ENCODE results near the gene FGD3. TPM values are rescaled to one million over a fixed set of nuclear protein-coding genes. Genes with fewer than 3 reads are reported as not detected.

FGD3 gene
- total RNA-seq, 3 donors from 2014 or later (not counting 1 experiment from before 2014, with no cell fraction given) = 133 to 204 (median 193) TPM

- no peaks in the 10 kb centered on the region for H3K27me3 ChIP-seq (ENCODE audit: control insufficient read depth, insufficient read depth, low read length)
- H3K4me3 ChIP-seq (ENCODE audit: low read length) = peak overlapping the region; percentile 1
- Mint-ChIP-seq H3K4me1 (peaks cover 21% of the 10 kb centered on the region in 2 donors), H3K36me3 (no peaks in the 10 kb centered on the region), H3K9me3 (no peaks in the 10 kb centered on the region), H3K27ac (peak overlapping the region; percentile 77 to 84), H3K4me3 (peak overlapping the region; percentile 76), H3K27me3 (ENCODE audit: low read depth in 2 of 2) (no peaks in the 10 kb centered on the region)
- no peaks in the 10 kb centered on the region for H3K36me3 ChIP-seq (ENCODE audit: control insufficient read depth, insufficient read depth, low read length)
- no peaks in the 10 kb centered on the region for H3K9me3 ChIP-seq (ENCODE audit: control insufficient read depth, insufficient read depth, low read length)
- WGBS (ENCODE audit: insufficient coverage) = 29% methylated on average over 10 of the region's 10 CpGs
- ATAC-seq (peak; percentile 71 to 82 (median 77)), DNase-seq (peak in 1 of 2 donors; percentile 95)
- TF ChIP-seq CTCF (IDR thresholded peaks at IDR 0.05) = no peak
- peak overlapping the region; percentile 55 for H3K27ac ChIP-seq (ENCODE audit: low read length)
- intact Hi-C loops (cut with micrococcal nuclease) = loop anchor here (1.0 kb wide), 1 partner anchor 10 kb away; no protein-coding TSS in a partner anchor
- H3K4me1 ChIP-seq (ENCODE audit: control insufficient read depth, insufficient read depth, low read length) = peaks cover 40% of the 10 kb centered on the region
Measured at GRCh38 chr9:92954049-92954861, 6.9 kb downstream of the FGD3 start.

GRCh38 chr9:92954886-92955285, 7.6 kb downstream of the FGD3 start:
- Mint-ChIP-seq H3K36me3 (no peaks in the 10 kb centered on the region), H3K27ac (peak overlapping the region; percentile 77 to 84), H3K4me1 (peaks cover 25% of the 10 kb centered on the region in 2 donors), H3K4me3 (peak overlapping the region; percentile 76), H3K9me3 (no peaks in the 10 kb centered on the region), H3K27me3 (ENCODE audit: low read depth in 2 of 2) (no peaks in the 10 kb centered on the region)
- WGBS (ENCODE audit: insufficient coverage) = 91% methylated on average over 9 of the region's 9 CpGs
- intact Hi-C loops (cut with micrococcal nuclease) = loop anchor here (1.0 to 5.0 kb wide), 2 partner anchors 9 to 1217 kb away; no protein-coding TSS in a partner anchor
- ATAC-seq (no peak), DNase-seq (no peak)
- peaks cover 38% of the 10 kb centered on the region for H3K4me1 ChIP-seq (ENCODE audit: control insufficient read depth, insufficient read depth, low read length)
- no peak for TF ChIP-seq CTCF (IDR thresholded peaks at IDR 0.05)
- H3K36me3 ChIP-seq (ENCODE audit: control insufficient read depth, insufficient read depth, low read length) = no peaks in the 10 kb centered on the region
- no peaks in the 10 kb centered on the region for H3K27me3 ChIP-seq (ENCODE audit: control insufficient read depth, insufficient read depth, low read length)
- H3K4me3 ChIP-seq (ENCODE audit: low read length) = no peak overlapping the region
- no peaks in the 10 kb centered on the region for H3K9me3 ChIP-seq (ENCODE audit: control insufficient read depth, insufficient read depth, low read length)
- peak overlapping the region; percentile 55 for H3K27ac ChIP-seq (ENCODE audit: low read length)

GRCh38 chr9:92960561-92961290, 13.4 kb downstream of the FGD3 start:
- no peaks in the 10 kb centered on the region for H3K36me3 ChIP-seq (ENCODE audit: control insufficient read depth, insufficient read depth, low read length)
- H3K27me3 ChIP-seq (ENCODE audit: control insufficient read depth, insufficient read depth, low read length) = no peaks in the 10 kb centered on the region
- Mint-ChIP-seq H3K27ac (peak overlapping the region; percentile 86 to 87), H3K4me1 (peaks cover 50 to 58% of the 10 kb centered on the region in 2 donors), H3K36me3 (no peaks in the 10 kb centered on the region), H3K4me3 (no peak overlapping the region), H3K27me3 (ENCODE audit: low read depth in 2 of 2) (no peaks in the 10 kb centered on the region), H3K9me3 (no peaks in the 10 kb centered on the region)
- WGBS (ENCODE audit: insufficient coverage) = 94% methylated on average over 3 of the region's 3 CpGs
- peaks cover 60% of the 10 kb centered on the region for H3K4me1 ChIP-seq (ENCODE audit: control insufficient read depth, insufficient read depth, low read length)
- DNase-seq (no peak), ATAC-seq (no peak)
- H3K9me3 ChIP-seq (ENCODE audit: control insufficient read depth, insufficient read depth, low read length) = peaks cover 8% of the 10 kb centered on the region
- intact Hi-C loops (cut with micrococcal nuclease) = loop anchor here (5.0 kb wide), 1 partner anchor 277 kb away; no protein-coding TSS in a partner anchor
- TF ChIP-seq CTCF (IDR thresholded peaks at IDR 0.05) = no peak
- no peak overlapping the region for H3K4me3 ChIP-seq (ENCODE audit: low read length)
- H3K27ac ChIP-seq (ENCODE audit: low read length) = peak overlapping the region; percentile 93

Data from natural killer cell (primary cell).